ENCODE measurements around the gene SHROOM3. TPM values are rescaled to one million over a fixed set of nuclear protein-coding genes. Genes with fewer than 3 reads are reported as not detected.

SHROOM3 gene
- total RNA-seq, 1 donor from 2014 or later, result 62.0 TPM

- peaks cover 25% of the 10 kb centered on the region for H3K4me1 ChIP-seq
- H3K27me3 ChIP-seq (ENCODE audit: low read depth), result no peaks in the 10 kb centered on the region
- no peaks in the 10 kb centered on the region for H3K36me3 ChIP-seq
- ATAC-seq (no peak), DNase-seq (no peak)
- H3K27ac ChIP-seq, result no peak overlapping the region
- H3K9me3 ChIP-seq, result no peaks in the 10 kb centered on the region
- H3K4me3 ChIP-seq, result no peak overlapping the region
- intact Hi-C loops (cut with DNase I), result no loop called here
- no peak for TF ChIP-seq CTCF (IDR thresholded peaks at IDR 0.05)
Observed at GRCh38 chr4:76595435-76595834, 160.4 kb downstream of the SHROOM3 start.

GRCh38 chr4:76596713-76597112 is 161.7 kb downstream of the SHROOM3 start:
- Histone ChIP-seq H3K27ac (peak overlapping the region; percentile 49), H3K4me3 (no peak overlapping the region), H3K9me3 (no peaks in the 10 kb centered on the region), H3K4me1 (peaks cover 31% of the 10 kb centered on the region), H3K36me3 (no peaks in the 10 kb centered on the region), H3K27me3 (ENCODE audit: low read depth) (no peaks in the 10 kb centered on the region)
- TF ChIP-seq CTCF (IDR thresholded peaks at IDR 0.05), result no peak
- DNase-seq (no peak), ATAC-seq (peak in 1 of 2 donors; percentile 27)
- intact Hi-C loops (cut with DNase I), result no loop called here

GRCh38 chr4:76597423-76597979 is 162.5 kb downstream of the SHROOM3 start:
- no peak overlapping the region for H3K4me3 ChIP-seq
- intact Hi-C loops (cut with DNase I), result no loop called here
- no peak for TF ChIP-seq CTCF (IDR thresholded peaks at IDR 0.05)
- no peaks in the 10 kb centered on the region for H3K9me3 ChIP-seq
- peak; percentile 46 to 60 for ATAC-seq
- no peaks in the 10 kb centered on the region for H3K27me3 ChIP-seq (ENCODE audit: low read depth)
- H3K4me1 ChIP-seq, result peaks cover 33% of the 10 kb centered on the region
- no peaks in the 10 kb centered on the region for H3K36me3 ChIP-seq
- DNase-seq, result no peak
- H3K27ac ChIP-seq, result peak overlapping the region; percentile 49

GRCh38 chr4:76600447-76600846 is 165.4 kb downstream of the SHROOM3 start:
- no peak overlapping the region for H3K4me3 ChIP-seq
- DNase-seq (no peak), ATAC-seq (peak; percentile 58 to 83)
- intact Hi-C loops (cut with DNase I), result no loop called here
- H3K27me3 ChIP-seq (ENCODE audit: low read depth), result no peaks in the 10 kb centered on the region
- no peaks in the 10 kb centered on the region for H3K36me3 ChIP-seq
- peaks cover 39% of the 10 kb centered on the region for H3K4me1 ChIP-seq
- no peaks in the 10 kb centered on the region for H3K9me3 ChIP-seq
- no peak for TF ChIP-seq CTCF (IDR thresholded peaks at IDR 0.05)
- peak overlapping the region; percentile 48 for H3K27ac ChIP-seq

GRCh38 chr4:76601791-76602190 is 166.8 kb downstream of the SHROOM3 start:
- Histone ChIP-seq H3K27me3 (ENCODE audit: low read depth) (no peaks in the 10 kb centered on the region), H3K4me1 (peaks cover 40% of the 10 kb centered on the region), H3K27ac (peak overlapping the region; percentile 48), H3K9me3 (no peaks in the 10 kb centered on the region), H3K4me3 (no peak overlapping the region), H3K36me3 (no peaks in the 10 kb centered on the region)
- TF ChIP-seq CTCF (IDR thresholded peaks at IDR 0.05), result no peak
- ATAC-seq (peak; percentile 76 to 80), DNase-seq (no peak)
- intact Hi-C loops (cut with DNase I), result no loop called here
